ENCODE measurements around the gene MT1M. TPM values are rescaled to one million over a fixed set of nuclear protein-coding genes. Genes with fewer than 3 reads are reported as not detected.

MT1M gene
- total RNA-seq, 1 experiment from 2014 or later, result 0.39 TPM

- DNase-seq (ENCODE audit: low read depth, low spot score) (peak; percentile 48), ATAC-seq (no peak)
- Histone ChIP-seq H3K27ac (ENCODE audit: low read depth, low read length) (peak overlapping the region; percentile 96), H4K20me1 (ENCODE audit: insufficient read depth) (no peaks in the 10 kb centered on the region), H3K4me3 (replicated peaks in 1 of 2; ENCODE audit: low read depth in 1 of 2, low read length in 2 of 2) (peak overlapping the region in 1 of 2 experiments; percentile 85; a peak in 2 of 4 replicates), H2AFZ (ENCODE audit: low read depth, low read length, poor library complexity, severe bottlenecking) (no peak overlapping the region), H3K9me2 (ENCODE audit: insufficient read depth) (no peaks in the 10 kb centered on the region), H3K79me2 (ENCODE audit: insufficient read depth, low read length) (peaks cover 14% of the 10 kb centered on the region), H3K9ac (ENCODE audit: low read length) (peak overlapping the region; percentile 91), H3K36me3 (ENCODE audit: control insufficient read depth in 1 of 2, insufficient read depth in 2 of 2, low read length in 2 of 2) (no peaks in the 10 kb centered on the region), H3K4me1 (ENCODE audit: control insufficient read depth in 1 of 2, insufficient read depth in 2 of 2, low read length in 2 of 2) (peaks cover 48 to 65% of the 10 kb centered on the region in 2 experiments), H3K9me3 (ENCODE audit: control insufficient read depth in 1 of 2, insufficient read depth in 1 of 2, low read depth in 1 of 2, low read length in 2 of 2) (no peaks in the 10 kb centered on the region), H3K27me3 (ENCODE audit: insufficient read depth, low read length) (no peaks in the 10 kb centered on the region), H3K4me2 (ENCODE audit: low read length) (peak overlapping the region; percentile 95)
- peak; percentile 59 for TF ChIP-seq ZFX (IDR thresholded peaks at IDR 0.05)
- TF ChIP-seq CEBPB (IDR thresholded peaks at IDR 0.05; ENCODE audit: low read depth), result no peak
- RAD21 ChIA-PET (ENCODE audit: low non-redundant PET in 1 of 2, low total read pairs in 2 of 2, uncharacterized antibody in 2 of 2, unreplicated experiment in 2 of 2), result interaction anchor here (1.2 to 2.0 kb wide), 4 partner anchors 19 to 96 kb away, joined by 3 to 7 read pairs (median 5); partner anchors contain the start of gene MT1E (in 2 of the 2)
- CTCF ChIA-PET, result interaction anchor here (1.0 to 5.3 kb wide), 5 partner anchors 19 to 183 kb away, joined by 3 to 65 read pairs (median 4); partner anchors contain the start of gene MT1E
- intact Hi-C loops (cut with micrococcal nuclease), result loop anchor here (2.0 kb wide), 1 partner anchor 49 kb away; no protein-coding TSS in a partner anchor
- no TSS peak for BruUV-seq (replicated peaks)
- POLR2A ChIA-PET, result interaction anchor here (3.9 to 16.1 kb wide), 2 partner anchors 19 to 95 kb away, joined by 14 to 344 read pairs; partner anchors contain the start of gene MT1E
Measured at GRCh38 chr16:56606071-56606475, 26.4 kb upstream of the MT1M start.

- peak overlapping the region; percentile 63 to 85 for H3K4me3 ChIP-seq (replicated peaks in 1 of 2; ENCODE audit: low read depth in 1 of 2, low read length in 2 of 2)
- H3K27ac ChIP-seq (ENCODE audit: low read depth, low read length), result peak overlapping the region; percentile 96
- peak overlapping the region; percentile 91 for H3K9ac ChIP-seq (ENCODE audit: low read length)
- no peaks in the 10 kb centered on the region for H3K27me3 ChIP-seq (ENCODE audit: insufficient read depth, low read length)
- no peaks in the 10 kb centered on the region for H4K20me1 ChIP-seq (ENCODE audit: insufficient read depth)
- peak overlapping the region; percentile 95 for H3K4me2 ChIP-seq (ENCODE audit: low read length)
- H3K9me3 ChIP-seq (ENCODE audit: control insufficient read depth in 1 of 2, insufficient read depth in 1 of 2, low read depth in 1 of 2, low read length in 2 of 2), result no peaks in the 10 kb centered on the region
- peaks cover 53 to 70% of the 10 kb centered on the region in 2 experiments for H3K4me1 ChIP-seq (ENCODE audit: control insufficient read depth in 1 of 2, insufficient read depth in 2 of 2, low read length in 2 of 2)
- H3K79me2 ChIP-seq (ENCODE audit: insufficient read depth, low read length), result peaks cover 14% of the 10 kb centered on the region
- BruUV-seq (replicated peaks), result no TSS peak
- no peaks in the 10 kb centered on the region for H3K36me3 ChIP-seq (ENCODE audit: control insufficient read depth in 1 of 2, insufficient read depth in 2 of 2, low read length in 2 of 2)
- ChIA-PET RAD21 (ENCODE audit: low non-redundant PET in 1 of 2, low total read pairs in 2 of 2, uncharacterized antibody in 2 of 2, unreplicated experiment in 2 of 2) (interaction anchor here (1.2 to 2.0 kb wide), 3 partner anchors 19 to 95 kb away, joined by 4 to 7 read pairs (median 6); partner anchors contain the start of gene MT1E (in 2 of the 2)), POLR2A (interaction anchor here (0.8 to 16.1 kb wide), 4 partner anchors 11 to 95 kb away, joined by 3 to 344 read pairs (median 10); partner anchors contain the start of gene MT1E), CTCF (interaction anchor here (1.0 to 5.3 kb wide), 5 partner anchors 19 to 183 kb away, joined by 3 to 65 read pairs (median 4); partner anchors contain the start of gene MT1E)
- no peaks in the 10 kb centered on the region for H3K9me2 ChIP-seq (ENCODE audit: insufficient read depth)
- no peak for TF ChIP-seq FOSL1 (IDR thresholded peaks at IDR 0.05; ENCODE audit: low read depth)
- peak; percentile 43 for TF ChIP-seq POLR2A (IDR thresholded peaks at IDR 0.05; ENCODE audit: borderline replicate concordance, extremely low read depth, insufficient read depth, insufficient read length)
- TF ChIP-seq TCF7L2 (IDR thresholded peaks at IDR 0.05; ENCODE audit: borderline replicate concordance, extremely low read depth, insufficient read depth, insufficient read length), result peak; percentile 47
- TF ChIP-seq CTCF (IDR thresholded peaks at IDR 0.05 in 2 of 3, conservative IDR thresholded peaks at IDR 0.05 in 1 of 3; ENCODE audit: borderline replicate concordance in 1 of 3, insufficient read depth in 1 of 3, low read depth in 2 of 3, low read length in 2 of 3), result no peak
- H2AFZ ChIP-seq (ENCODE audit: low read depth, low read length, poor library complexity, severe bottlenecking), result no peak overlapping the region
- ATAC-seq, result peak; percentile 17
- DNase-seq (ENCODE audit: low read depth, low spot score), result peak; percentile 63
- intact Hi-C loops (cut with micrococcal nuclease), result loop anchor here (2.0 kb wide), 1 partner anchor 48 kb away; no protein-coding TSS in a partner anchor
Measured at GRCh38 chr16:56606476-56607108, 25.9 kb upstream of the MT1M start.
